Measurements from ENCODE around the gene PDE4A.

PDE4A gene

GRCh38 chr19:10500247-10500592 is 79.9 kb downstream of the PDE4A start:
- peaks cover 11% of the 10 kb centered on the region for H3K36me3 Mint-ChIP-seq
- ATAC-seq = no peak
- no peaks in the 10 kb centered on the region for H3K27me3 Mint-ChIP-seq
- H3K4me3 Mint-ChIP-seq = no peak overlapping the region
- peaks cover 43% of the 10 kb centered on the region for H3K4me1 Mint-ChIP-seq
- peak overlapping the region; percentile 0 for H3K27ac Mint-ChIP-seq
- H3K9me3 Mint-ChIP-seq = no peaks in the 10 kb centered on the region

GRCh38 chr19:10501971-10502523 is 81.7 kb downstream of the PDE4A start:
- Mint-ChIP-seq H3K4me1 (peaks cover 46% of the 10 kb centered on the region), H3K9me3 (no peaks in the 10 kb centered on the region)
- peak; percentile 74 for ATAC-seq

GRCh38 chr19:10502524-10503001 is 82.2 kb downstream of the PDE4A start:
- H3K4me1 Mint-ChIP-seq = peaks cover 42% of the 10 kb centered on the region
- peak; percentile 98 for ATAC-seq
- peak overlapping the region; percentile 89 for H3K27ac Mint-ChIP-seq
- H3K4me3 Mint-ChIP-seq = peak overlapping the region; percentile 87
- H3K9me3 Mint-ChIP-seq = no peaks in the 10 kb centered on the region
- H3K27me3 Mint-ChIP-seq = no peaks in the 10 kb centered on the region
- peaks cover 11% of the 10 kb centered on the region for H3K36me3 Mint-ChIP-seq

More at GRCh38 chr19:10501971-10502523, 81.7 kb downstream of the PDE4A start:
- H3K27me3 Mint-ChIP-seq = no peaks in the 10 kb centered on the region
- H3K27ac Mint-ChIP-seq = peak overlapping the region; percentile 89
- peak overlapping the region; percentile 87 for H3K4me3 Mint-ChIP-seq
- H3K36me3 Mint-ChIP-seq = peaks cover 11% of the 10 kb centered on the region

GRCh38 chr19:10503002-10503789 is 82.9 kb downstream of the PDE4A start, which contains the start of gene KEAP1:
KEAP1 (minus strand) TSS chr19:10503356; CDS start chr19:10500033, 3,323 bp downstream.
- Mint-ChIP-seq H3K27ac (peak within 1 kb of the TSS; percentile 89), H3K36me3 (peaks cover 11% of the 10 kb centered on the region), H3K9me3 (no peaks in the 10 kb centered on the region), H3K4me3 (peak within 1 kb of the TSS; percentile 92), H3K4me1 (peaks cover 42% of the 10 kb centered on the region), H3K27me3 (no peaks in the 10 kb centered on the region)
- ATAC-seq = no peak

GRCh38 chr19:10505583-10506229 is 85.4 kb downstream of the PDE4A start:
- ATAC-seq = no peak
- no peak overlapping the region for H3K27ac Mint-ChIP-seq
- no peaks in the 10 kb centered on the region for H3K36me3 Mint-ChIP-seq
- H3K27me3 Mint-ChIP-seq = no peaks in the 10 kb centered on the region
- H3K4me3 Mint-ChIP-seq = no peak overlapping the region
- H3K9me3 Mint-ChIP-seq = no peaks in the 10 kb centered on the region
- peaks cover 23% of the 10 kb centered on the region for H3K4me1 Mint-ChIP-seq

- H3K27me3 Mint-ChIP-seq = peaks cover 8% of the 10 kb centered on the region
- no peak overlapping the region for H3K4me3 Mint-ChIP-seq
- no peaks in the 10 kb centered on the region for H3K9me3 Mint-ChIP-seq
- H3K27ac Mint-ChIP-seq = no peak overlapping the region
- no peaks in the 10 kb centered on the region for H3K36me3 Mint-ChIP-seq
- no peak for ATAC-seq
- peaks cover 19% of the 10 kb centered on the region for H3K4me1 Mint-ChIP-seq
These were observed 87.7 kb downstream of the PDE4A start for GRCh38 chr19:10508036-10508435.

GRCh38 chr19:10508707-10509106 is 88.4 kb downstream of the PDE4A start:
- Mint-ChIP-seq H3K9me3 (no peaks in the 10 kb centered on the region), H3K4me3 (no peak overlapping the region), H3K27me3 (peaks cover 15% of the 10 kb centered on the region), H3K36me3 (no peaks in the 10 kb centered on the region), H3K4me1 (peaks cover 17% of the 10 kb centered on the region), H3K27ac (no peak overlapping the region)
- no peak for ATAC-seq

- H3K4me3 Mint-ChIP-seq = no peak overlapping the region
- peaks cover 30% of the 10 kb centered on the region for H3K27me3 Mint-ChIP-seq
- H3K9me3 Mint-ChIP-seq = no peaks in the 10 kb centered on the region
- H3K4me1 Mint-ChIP-seq = peaks cover 19% of the 10 kb centered on the region
- ATAC-seq = peak; percentile 24
- no peak overlapping the region for H3K27ac Mint-ChIP-seq
- no peaks in the 10 kb centered on the region for H3K36me3 Mint-ChIP-seq
These were observed 90.0 kb downstream of the PDE4A start for GRCh38 chr19:10510301-10510802.

GRCh38 chr19:10513223-10513622 is 92.9 kb downstream of the PDE4A start:
- Mint-ChIP-seq H3K4me3 (no peak overlapping the region), H3K36me3 (no peaks in the 10 kb centered on the region), H3K27me3 (peaks cover 54% of the 10 kb centered on the region), H3K27ac (no peak overlapping the region), H3K4me1 (peaks cover 27% of the 10 kb centered on the region), H3K9me3 (no peaks in the 10 kb centered on the region)
- ATAC-seq = no peak

- peaks cover 67% of the 10 kb centered on the region for H3K27me3 Mint-ChIP-seq
- H3K4me3 Mint-ChIP-seq = no peak overlapping the region
- no peaks in the 10 kb centered on the region for H3K9me3 Mint-ChIP-seq
- ATAC-seq = no peak
- no peak overlapping the region for H3K27ac Mint-ChIP-seq
- peaks cover 40% of the 10 kb centered on the region for H3K4me1 Mint-ChIP-seq
- no peaks in the 10 kb centered on the region for H3K36me3 Mint-ChIP-seq
These were observed 94.1 kb downstream of the PDE4A start for GRCh38 chr19:10514211-10515145.

- no peak overlapping the region for H3K4me3 Mint-ChIP-seq
- peaks cover 44% of the 10 kb centered on the region for H3K4me1 Mint-ChIP-seq
These were observed 95.7 kb downstream of the PDE4A start for GRCh38 chr19:10516064-10516385.

GRCh38 chr19:10516671-10517286 is 96.4 kb downstream of the PDE4A start:
- Mint-ChIP-seq H3K4me3 (peak overlapping the region; percentile 19), H3K9me3 (no peaks in the 10 kb centered on the region), H3K36me3 (no peaks in the 10 kb centered on the region), H3K27me3 (peaks cover 75% of the 10 kb centered on the region), H3K27ac (no peak overlapping the region), H3K4me1 (peaks cover 44% of the 10 kb centered on the region)
- ATAC-seq = no peak

More at GRCh38 chr19:10516064-10516385, 95.7 kb downstream of the PDE4A start:
- no peak overlapping the region for H3K27ac Mint-ChIP-seq
- H3K36me3 Mint-ChIP-seq = no peaks in the 10 kb centered on the region
- H3K27me3 Mint-ChIP-seq = peaks cover 75% of the 10 kb centered on the region
- no peak for ATAC-seq
- no peaks in the 10 kb centered on the region for H3K9me3 Mint-ChIP-seq

- H3K4me1 Mint-ChIP-seq = peaks cover 44% of the 10 kb centered on the region
- ATAC-seq = peak; percentile 25
- H3K27me3 Mint-ChIP-seq = peaks cover 74% of the 10 kb centered on the region
- H3K27ac Mint-ChIP-seq = no peak within 1 kb of the TSS
- H3K36me3 Mint-ChIP-seq = no peaks in the 10 kb centered on the region
- peak within 1 kb of the TSS; percentile 19 for H3K4me3 Mint-ChIP-seq
- H3K9me3 Mint-ChIP-seq = no peaks in the 10 kb centered on the region
These were observed 97.0 kb downstream of the PDE4A start, which contains the start of gene S1PR5 for GRCh38 chr19:10517361-10517759. S1PR5 (minus strand) TSS chr19:10517447; CDS start chr19:10515011, 2,436 bp downstream.

- Mint-ChIP-seq H3K4me1 (peaks cover 39% of the 10 kb centered on the region), H3K27me3 (peaks cover 69% of the 10 kb centered on the region), H3K9me3 (no peaks in the 10 kb centered on the region), H3K4me3 (peak overlapping the region; percentile 16), H3K36me3 (no peaks in the 10 kb centered on the region), H3K27ac (no peak overlapping the region)
- ATAC-seq = no peak
These were observed 97.6 kb downstream of the PDE4A start for GRCh38 chr19:10517760-10518443.
